ENCODE data around the gene MRPL16.
"Not testable (repeated sequence)": the region's sequence is repeated elsewhere in the genome, so short reads cannot be mapped to it uniquely, and the experiment has no call there.

Gene MRPL16

DNA sequence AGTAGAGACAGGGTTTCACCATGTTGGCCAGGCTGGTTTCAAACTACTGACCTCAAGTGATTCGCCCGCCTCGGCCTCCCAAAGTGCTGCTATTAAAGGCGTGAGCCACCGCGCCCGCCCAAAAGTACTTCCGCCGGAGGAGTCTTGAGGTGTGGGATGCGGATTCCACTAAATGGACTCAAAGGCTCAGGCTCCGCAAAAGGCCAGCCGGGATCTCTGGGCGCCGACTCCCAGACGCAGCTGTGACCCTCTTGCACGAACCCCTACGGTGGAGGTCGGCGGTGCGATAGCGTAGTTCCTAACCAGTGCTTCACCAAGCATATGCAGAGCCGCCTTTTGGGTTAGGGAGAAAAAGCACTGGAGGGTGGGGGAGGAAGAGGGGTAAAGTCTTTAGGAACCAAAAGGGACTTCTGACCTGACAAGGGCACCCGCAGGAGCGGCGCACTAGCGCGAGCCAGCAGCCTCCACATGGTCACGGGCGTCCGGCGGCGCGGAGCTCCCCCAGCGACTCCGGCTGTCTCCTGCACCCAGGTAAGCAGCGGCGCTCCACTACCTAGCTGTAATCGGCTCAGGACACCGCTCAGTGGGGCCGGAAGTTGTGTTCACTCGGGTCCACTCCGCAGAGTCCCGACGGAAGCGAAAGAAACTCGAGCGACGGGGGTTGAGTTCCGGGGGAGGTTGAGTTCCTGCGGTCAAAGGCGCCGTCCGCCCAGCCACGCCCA, at the start of gene MRPL16:
Gene MRPL16, minus strand, starts transcription at position 590 of the 722 bp plus-strand sequence. Its CDS starts 120 bp downstream, at position 470.
- DNase-seq, result peak; percentile 86

- no peak for DNase-seq
These were observed 49.1 kb upstream of the MRPL16 start for GRCh38 chr11:59859673-59860072.

DNA sequence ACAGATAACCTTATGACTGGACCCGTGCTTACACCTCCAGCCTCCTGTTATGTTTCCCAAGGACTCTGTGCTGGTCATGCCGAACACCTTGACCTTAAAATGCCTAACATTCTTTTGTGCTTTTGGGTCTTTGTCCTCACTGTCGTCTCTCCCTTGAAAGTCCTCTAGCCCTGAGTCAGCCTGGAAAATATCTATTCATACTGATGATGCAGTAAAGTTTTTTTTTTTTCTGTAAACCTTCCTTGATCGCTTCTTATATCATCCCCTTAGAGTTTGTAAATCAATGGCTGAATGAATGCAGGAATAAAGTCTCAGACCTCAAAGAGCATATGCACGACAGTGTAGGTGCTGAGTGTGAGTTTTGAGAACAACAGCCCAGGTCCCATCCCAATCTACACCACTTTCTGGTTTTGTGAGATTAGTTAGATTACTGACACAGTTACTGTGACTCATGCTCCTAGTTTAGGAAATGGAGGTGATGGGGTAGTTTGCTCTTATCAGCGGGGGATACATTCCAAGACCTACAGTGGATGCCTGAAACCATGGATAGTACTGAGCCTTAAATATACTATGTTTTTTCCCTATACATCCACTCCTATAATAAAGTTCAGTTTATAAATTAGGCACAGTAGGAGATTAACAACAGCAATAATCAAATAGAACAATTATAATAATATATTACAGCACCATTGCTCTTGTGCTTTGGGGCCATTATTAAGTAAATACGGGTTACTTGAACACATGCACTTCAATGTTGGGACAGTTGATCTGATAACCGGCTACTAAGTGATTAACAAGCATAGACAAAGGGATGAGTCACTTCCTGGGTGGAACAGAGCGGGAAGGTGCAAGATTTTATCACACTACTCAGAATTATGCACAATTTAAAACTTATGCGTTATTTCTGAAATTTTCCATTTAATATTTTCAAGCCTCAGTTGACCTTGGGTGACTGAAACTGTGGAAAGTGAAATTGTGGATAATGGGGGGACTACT, 47.2 kb upstream of the MRPL16 start:
- DNase-seq, result no peak

- no peak for DNase-seq
These were observed 44.3 kb upstream of the MRPL16 start for GRCh38 chr11:59854871-59855270.

GRCh38 chr11:59851416-59851815, 40.8 kb upstream of the MRPL16 start:
- DNase-seq, result not testable (repeated sequence)

DNA sequence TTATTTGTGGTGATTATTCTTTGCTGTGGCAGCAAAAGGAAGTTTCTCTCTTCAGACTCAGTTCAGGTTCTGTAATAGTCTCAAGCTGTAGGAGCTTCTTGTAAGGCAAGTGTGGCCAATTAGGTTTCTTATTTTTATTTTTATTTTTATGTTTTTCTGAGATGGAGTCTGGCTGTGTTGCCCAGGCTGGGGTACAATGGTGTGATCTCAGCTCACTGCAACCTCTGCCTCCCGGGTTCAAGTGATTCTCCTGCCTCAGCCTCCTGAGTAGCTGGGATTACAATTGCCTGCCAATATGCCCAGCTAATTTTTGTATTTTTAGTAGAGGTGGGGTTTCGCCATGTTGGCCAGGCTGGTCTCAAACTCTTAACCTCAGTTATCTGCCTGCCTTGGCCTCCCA, 39.0 kb upstream of the MRPL16 start:
- DNase-seq, result not testable (repeated sequence)

GRCh38 chr11:59849129-59849528, 38.6 kb upstream of the MRPL16 start:
- DNase-seq, result no peak

DNA sequence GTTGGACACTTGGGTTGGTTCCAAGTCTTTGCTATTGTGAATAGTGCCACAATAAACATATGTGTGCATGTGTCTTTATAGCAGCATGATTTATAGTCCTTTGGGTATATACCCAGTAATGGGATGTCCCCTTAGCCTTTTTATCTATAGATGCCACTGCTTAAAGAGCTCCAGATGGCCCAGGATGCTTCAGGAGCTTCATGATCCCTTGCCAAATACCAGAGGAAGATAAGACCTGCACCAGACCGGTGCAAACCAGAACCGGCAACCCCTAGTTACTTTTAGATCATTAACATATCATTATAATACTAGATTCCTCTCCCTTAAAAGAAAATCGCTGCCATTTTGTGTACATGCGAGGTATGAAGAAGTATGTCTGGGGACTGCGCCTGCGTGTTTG, 37.9 kb upstream of the MRPL16 start:
- DNase-seq, result not testable (repeated sequence)

DNA sequence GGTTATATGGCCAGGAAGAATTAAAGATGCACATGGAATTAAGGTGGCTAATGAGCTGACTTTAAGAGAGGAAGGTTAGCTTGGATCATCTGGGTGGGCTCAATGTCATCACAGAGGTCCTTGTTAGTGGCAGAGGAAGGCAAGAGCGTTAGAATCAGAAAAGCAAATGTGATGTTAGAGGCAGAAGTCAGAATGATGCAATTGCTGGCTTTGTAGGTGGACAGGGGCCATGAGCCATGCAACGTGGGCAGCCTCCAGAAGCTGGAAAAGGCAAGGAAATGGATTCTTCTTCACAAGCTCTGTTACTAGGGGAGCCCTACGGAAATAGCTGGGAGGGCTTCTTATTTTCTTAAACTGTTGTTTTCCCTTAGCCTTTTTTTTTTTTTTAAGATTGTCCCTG, 37.0 kb upstream of the MRPL16 start:
- no peak for DNase-seq

DNA sequence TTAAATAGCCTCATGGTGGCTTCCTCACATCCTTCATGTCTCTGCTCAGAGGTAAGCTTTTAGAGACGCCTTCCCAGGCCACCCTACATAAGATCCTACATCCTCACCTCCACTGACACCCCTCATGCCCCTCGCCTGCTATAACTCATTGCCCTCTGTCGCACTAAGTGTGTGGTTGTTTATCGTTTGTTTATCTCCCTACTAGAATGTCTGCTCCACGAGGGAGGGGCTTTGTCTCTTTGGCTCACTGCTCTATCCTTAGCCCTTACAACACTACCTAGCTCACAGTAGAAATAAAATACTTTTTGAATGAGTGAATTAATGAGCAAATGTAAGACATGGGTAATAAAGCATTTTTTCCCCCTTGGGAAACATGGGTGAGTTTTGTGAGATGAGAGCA, 36.0 kb upstream of the MRPL16 start:
- DNase-seq, result no peak

- DNase-seq, result no peak
These were observed 34.8 kb upstream of the MRPL16 start, which contains the start of gene CBLIF for GRCh38 chr11:59845399-59845798. Gene CBLIF (minus strand): TSS chr11:59845499. CDS start chr11:59845453, 46 bp downstream.

DNA sequence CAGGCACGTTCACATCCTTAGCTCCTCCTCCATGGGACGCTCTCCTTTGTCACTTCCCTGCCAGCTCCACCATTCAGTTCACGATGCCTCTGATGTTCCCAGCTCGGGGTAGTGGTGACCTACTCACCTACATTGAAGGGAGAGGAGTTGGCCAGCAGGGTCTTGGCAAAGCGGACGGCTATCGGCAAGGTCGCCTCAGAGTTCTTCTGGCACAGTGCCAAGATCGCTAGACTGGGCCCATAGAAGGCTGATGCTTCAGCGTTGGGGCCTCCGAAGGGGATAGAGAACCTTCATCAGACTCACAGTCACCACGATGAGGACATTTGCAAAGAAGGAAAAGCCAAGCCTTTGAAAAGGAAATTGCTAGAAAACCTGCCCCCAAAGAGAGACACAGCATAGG, 31.7 kb upstream of the MRPL16 start:
- DNase-seq, result no peak

DNA sequence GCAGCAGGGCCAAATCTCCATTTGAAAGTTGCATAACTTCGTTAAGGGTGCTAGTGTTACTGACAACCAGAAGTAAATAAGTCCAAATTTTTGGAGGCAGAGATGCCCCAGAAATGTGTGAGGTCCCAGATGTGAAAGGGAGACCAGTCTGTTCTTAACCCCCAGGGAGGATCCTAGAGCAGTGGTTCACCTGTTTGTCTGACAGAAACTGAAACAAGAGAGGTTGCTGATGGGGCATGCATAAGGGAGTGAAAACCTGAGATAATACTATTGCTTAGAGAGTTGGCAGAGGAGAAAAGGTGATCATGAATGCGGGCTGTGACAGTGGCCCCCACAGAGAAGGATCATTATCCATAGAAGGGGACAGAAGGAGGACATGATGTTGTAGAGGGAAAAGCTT, 30.9 kb upstream of the MRPL16 start:
- DNase-seq, result no peak

DNA sequence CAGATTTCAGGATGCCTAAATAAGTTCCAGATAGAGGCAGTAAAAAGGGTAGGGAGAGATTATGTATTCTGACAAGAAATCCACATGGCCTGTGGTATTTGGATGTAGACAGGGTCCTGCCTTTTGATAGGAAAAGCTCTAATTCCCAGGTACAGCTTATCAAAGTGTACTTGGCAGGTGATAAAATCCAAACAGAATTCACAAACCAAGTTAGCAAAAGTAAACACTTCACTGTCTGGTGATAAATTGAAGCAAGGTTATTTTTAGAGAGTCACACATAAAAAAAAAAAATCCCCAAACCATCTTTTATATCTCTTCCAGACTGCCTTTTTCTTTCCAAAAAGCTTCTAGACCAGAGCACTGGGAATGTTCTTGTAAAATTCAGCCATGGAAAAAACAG, 29.0 kb upstream of the MRPL16 start:
- no peak for DNase-seq

DNA sequence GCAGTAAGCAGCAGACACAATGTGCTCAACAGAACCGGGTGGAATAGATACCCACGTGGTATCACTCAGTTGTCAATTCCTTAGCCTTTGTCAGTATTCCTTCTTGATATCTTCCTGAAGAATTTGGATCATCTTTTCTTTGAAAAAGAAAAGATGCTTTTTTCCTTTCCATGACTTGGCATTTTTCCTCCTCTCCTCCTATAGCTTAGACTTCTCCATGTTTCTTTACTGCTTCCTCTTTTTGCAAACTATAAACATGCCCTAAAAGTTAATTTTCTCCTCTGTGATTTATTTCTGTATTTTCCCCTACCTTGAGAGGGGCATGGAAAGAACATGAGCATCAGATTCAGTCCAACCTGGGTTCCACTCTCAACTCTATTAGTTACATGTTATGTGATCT, 23.0 kb upstream of the MRPL16 start:
- no peak for DNase-seq

DNA sequence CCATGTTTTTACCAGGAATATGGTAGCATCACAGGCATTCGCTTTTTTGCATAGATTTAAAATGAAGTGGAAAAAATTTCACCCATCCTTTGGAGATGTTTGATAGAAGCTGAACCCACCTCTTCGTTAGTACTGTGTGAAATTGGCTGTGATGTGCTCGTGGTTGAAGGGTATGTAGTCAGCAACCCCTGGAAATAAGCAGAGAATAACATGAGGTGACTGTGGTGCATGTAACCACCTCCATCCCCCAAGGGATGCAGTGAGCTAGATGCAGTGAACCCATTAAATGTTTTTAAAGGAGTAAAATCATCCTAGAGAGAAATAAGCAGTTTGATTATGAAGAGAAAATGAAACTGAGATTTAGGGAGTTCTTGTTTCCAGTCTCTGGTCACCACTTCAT, 18.8 kb upstream of the MRPL16 start:
- DNase-seq, result no peak

DNA sequence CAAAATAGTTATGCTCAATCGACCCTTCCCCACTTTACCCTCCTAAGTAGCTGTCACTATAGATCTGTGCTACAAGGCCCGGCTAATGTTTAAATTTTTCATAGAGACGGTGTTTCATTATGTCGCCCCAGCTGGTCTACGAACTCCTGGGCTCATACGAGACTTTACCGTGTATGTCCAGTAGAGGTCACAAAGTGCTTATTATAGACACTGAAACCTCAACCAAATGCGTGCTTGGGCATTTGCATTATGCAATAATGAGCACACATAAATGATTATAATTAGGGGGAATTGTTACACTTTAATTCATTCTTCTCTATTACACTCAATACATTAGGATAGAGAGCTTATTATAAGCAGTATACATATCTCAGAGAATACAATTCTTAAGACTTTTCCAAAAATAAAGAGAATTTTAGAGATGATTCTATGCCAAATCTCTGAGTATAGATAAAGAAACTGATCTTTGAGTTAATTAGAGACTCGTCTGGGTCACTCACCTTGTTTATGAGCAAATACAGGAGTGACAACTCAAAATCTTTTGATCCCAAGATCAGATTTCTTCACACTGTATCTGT, 12.5 kb upstream of the MRPL16 start:
- no peak for DNase-seq

DNA sequence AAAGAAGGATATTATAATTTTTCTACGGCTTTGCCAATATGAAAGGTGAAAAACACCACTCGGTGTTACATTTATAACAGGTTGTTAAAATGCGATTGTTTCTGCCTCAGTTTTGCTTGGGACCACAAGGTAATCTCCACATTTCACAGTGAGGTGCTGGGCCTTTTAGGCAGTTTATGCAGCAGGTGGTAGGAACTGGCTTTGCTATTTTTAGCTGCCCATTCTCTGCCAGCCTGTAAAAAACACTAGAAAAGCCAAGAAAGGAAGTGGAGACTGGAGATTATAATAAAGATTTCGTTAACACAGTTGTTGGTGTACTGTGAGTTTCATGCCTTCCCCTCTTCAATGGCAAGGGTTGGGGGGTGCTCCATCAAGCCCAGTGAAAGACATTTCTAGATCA, 8.0 kb upstream of the MRPL16 start:
- no peak for DNase-seq

GRCh38 chr11:59816434-59816833, 5.9 kb upstream of the MRPL16 start:
- DNase-seq, result not testable (repeated sequence)

DNA sequence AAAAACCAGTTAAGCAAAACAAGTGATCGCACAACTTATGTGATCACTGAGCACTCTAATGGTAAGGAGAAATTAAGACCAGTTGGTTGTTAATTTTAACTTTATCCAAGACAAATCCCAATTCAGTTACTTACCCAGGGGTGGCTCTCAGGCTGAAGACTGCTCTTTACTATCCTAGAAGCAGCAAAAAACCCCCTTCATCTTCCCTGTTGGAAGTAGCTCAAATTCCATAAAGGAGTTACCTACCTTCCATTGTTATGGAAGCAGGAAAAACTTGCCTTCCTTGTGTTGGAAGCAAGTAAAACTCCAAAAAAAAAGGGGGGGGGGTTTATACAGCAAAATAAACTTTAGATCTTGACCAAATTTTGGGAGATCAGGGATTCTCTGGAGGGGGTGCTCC, 5.2 kb upstream of the MRPL16 start:
- no peak for DNase-seq

DNA sequence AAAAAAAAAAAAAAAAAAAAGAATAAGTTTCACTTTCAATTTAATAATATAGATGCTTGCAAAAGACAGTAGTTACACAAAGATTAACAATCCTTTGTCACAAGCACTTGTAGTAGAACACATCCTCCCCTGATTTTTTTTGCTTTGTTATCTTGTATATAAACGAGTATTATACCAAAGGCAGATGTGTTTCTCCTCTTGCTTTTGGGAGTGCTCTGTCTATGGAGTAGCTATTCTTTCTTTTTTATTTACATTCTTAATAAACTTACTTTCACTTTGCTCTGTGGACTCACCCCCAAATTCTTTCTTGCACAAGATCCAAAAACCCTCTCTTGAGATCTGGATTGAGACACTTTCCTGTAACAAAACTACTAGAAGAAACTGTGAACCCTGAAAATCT, 3.4 kb upstream of the MRPL16 start:
- DNase-seq, result no peak

GRCh38 chr11:59813364-59813763, 2.8 kb upstream of the MRPL16 start:
- no peak for DNase-seq

DNA sequence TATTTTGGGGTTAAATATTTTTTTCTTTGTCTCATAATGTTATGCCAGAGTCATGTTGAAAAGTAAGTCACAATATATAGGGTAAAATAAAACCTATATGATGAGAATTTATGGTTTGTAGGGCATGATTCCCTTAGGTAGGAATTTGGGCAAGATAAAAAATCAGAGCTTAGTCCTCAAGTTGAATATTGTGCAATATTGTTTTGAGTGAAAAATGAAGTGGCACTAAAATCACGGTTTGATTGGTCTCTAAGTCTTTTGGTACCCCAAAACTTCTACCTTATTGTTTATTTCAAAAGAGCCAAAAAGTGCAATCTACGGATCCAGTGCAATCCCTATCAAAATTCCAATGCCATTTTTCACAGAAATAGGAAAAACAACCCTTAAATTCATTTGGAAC, 1.6 kb upstream of the MRPL16 start:
- no peak for DNase-seq

GRCh38 chr11:59810911-59811259, 307 bp upstream of the MRPL16 start:
- DNase-seq, result no peak
